ENCODE data around the gene STARD4. TPM values are rescaled to one million over a fixed set of nuclear protein-coding genes. Genes with fewer than 3 reads are reported as not detected.

The STARD4 gene
- total and polyA plus RNA-seq, 9 of the 15 experiments (the other 6 are each of a cell fraction or from before 2014, with no cell fraction given), result 28.4 to 88.0 (median 34.0) TPM

DNA sequence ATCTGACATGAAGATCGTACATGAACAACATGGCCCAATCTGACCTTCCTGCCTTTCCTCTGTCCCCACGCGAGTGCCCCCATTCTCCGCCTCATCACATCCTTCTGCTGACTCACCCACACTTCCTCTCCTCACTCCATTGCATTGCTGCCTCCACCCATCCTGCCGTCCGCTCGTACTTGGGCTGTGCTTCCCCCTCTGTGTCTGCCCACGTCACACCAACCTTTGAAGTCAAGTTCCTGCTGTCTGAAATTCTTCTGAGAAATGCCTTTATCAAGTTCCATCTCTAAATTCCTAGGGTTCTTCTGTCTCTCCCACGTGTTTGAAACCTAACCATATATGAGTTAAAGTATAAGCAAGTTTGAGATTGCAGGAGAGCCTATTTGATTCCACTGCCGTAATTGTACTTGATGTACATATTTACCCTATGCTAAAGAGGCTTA, 18.0 kb upstream of the STARD4 start (continued):
- TF ChIP-seq, protein P1, sequence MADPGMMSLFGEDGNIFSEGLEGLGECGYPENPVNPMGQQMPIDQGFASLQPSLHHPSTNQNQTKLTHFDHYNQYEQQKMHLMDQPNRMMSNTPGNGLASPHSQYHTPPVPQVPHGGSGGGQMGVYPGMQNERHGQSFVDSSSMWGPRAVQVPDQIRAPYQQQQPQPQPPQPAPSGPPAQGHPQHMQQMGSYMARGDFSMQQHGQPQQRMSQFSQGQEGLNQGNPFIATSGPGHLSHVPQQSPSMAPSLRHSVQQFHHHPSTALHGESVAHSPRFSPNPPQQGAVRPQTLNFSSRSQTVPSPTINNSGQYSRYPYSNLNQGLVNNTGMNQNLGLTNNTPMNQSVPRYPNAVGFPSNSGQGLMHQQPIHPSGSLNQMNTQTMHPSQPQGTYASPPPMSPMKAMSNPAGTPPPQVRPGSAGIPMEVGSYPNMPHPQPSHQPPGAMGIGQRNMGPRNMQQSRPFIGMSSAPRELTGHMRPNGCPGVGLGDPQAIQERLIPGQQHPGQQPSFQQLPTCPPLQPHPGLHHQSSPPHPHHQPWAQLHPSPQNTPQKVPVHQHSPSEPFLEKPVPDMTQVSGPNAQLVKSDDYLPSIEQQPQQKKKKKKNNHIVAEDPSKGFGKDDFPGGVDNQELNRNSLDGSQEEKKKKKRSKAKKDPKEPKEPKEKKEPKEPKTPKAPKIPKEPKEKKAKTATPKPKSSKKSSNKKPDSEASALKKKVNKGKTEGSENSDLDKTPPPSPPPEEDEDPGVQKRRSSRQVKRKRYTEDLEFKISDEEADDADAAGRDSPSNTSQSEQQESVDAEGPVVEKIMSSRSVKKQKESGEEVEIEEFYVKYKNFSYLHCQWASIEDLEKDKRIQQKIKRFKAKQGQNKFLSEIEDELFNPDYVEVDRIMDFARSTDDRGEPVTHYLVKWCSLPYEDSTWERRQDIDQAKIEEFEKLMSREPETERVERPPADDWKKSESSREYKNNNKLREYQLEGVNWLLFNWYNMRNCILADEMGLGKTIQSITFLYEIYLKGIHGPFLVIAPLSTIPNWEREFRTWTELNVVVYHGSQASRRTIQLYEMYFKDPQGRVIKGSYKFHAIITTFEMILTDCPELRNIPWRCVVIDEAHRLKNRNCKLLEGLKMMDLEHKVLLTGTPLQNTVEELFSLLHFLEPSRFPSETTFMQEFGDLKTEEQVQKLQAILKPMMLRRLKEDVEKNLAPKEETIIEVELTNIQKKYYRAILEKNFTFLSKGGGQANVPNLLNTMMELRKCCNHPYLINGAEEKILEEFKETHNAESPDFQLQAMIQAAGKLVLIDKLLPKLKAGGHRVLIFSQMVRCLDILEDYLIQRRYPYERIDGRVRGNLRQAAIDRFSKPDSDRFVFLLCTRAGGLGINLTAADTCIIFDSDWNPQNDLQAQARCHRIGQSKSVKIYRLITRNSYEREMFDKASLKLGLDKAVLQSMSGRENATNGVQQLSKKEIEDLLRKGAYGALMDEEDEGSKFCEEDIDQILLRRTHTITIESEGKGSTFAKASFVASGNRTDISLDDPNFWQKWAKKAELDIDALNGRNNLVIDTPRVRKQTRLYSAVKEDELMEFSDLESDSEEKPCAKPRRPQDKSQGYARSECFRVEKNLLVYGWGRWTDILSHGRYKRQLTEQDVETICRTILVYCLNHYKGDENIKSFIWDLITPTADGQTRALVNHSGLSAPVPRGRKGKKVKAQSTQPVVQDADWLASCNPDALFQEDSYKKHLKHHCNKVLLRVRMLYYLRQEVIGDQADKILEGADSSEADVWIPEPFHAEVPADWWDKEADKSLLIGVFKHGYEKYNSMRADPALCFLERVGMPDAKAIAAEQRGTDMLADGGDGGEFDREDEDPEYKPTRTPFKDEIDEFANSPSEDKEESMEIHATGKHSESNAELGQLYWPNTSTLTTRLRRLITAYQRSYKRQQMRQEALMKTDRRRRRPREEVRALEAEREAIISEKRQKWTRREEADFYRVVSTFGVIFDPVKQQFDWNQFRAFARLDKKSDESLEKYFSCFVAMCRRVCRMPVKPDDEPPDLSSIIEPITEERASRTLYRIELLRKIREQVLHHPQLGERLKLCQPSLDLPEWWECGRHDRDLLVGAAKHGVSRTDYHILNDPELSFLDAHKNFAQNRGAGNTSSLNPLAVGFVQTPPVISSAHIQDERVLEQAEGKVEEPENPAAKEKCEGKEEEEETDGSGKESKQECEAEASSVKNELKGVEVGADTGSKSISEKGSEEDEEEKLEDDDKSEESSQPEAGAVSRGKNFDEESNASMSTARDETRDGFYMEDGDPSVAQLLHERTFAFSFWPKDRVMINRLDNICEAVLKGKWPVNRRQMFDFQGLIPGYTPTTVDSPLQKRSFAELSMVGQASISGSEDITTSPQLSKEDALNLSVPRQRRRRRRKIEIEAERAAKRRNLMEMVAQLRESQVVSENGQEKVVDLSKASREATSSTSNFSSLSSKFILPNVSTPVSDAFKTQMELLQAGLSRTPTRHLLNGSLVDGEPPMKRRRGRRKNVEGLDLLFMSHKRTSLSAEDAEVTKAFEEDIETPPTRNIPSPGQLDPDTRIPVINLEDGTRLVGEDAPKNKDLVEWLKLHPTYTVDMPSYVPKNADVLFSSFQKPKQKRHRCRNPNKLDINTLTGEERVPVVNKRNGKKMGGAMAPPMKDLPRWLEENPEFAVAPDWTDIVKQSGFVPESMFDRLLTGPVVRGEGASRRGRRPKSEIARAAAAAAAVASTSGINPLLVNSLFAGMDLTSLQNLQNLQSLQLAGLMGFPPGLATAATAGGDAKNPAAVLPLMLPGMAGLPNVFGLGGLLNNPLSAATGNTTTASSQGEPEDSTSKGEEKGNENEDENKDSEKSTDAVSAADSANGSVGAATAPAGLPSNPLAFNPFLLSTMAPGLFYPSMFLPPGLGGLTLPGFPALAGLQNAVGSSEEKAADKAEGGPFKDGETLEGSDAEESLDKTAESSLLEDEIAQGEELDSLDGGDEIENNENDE (IDR thresholded peaks at IDR 0.05; ENCODE audit: low read depth, low read length), result no peak
- TF ChIP-seq, protein P2, sequence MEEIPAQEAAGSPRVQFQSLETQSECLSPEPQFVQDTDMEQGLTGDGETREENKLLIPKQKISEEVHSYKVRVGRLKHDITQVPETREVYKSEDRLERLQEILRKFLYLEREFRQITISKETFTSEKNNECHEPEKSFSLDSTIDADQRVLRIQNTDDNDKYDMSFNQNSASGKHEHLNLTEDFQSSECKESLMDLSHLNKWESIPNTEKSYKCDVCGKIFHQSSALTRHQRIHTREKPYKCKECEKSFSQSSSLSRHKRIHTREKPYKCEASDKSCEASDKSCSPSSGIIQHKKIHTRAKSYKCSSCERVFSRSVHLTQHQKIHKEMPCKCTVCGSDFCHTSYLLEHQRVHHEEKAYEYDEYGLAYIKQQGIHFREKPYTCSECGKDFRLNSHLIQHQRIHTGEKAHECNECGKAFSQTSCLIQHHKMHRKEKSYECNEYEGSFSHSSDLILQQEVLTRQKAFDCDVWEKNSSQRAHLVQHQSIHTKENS (CRISPR knock-in tag; IDR thresholded peaks at IDR 0.05), result no peak
- TF ChIP-seq, protein P3, sequence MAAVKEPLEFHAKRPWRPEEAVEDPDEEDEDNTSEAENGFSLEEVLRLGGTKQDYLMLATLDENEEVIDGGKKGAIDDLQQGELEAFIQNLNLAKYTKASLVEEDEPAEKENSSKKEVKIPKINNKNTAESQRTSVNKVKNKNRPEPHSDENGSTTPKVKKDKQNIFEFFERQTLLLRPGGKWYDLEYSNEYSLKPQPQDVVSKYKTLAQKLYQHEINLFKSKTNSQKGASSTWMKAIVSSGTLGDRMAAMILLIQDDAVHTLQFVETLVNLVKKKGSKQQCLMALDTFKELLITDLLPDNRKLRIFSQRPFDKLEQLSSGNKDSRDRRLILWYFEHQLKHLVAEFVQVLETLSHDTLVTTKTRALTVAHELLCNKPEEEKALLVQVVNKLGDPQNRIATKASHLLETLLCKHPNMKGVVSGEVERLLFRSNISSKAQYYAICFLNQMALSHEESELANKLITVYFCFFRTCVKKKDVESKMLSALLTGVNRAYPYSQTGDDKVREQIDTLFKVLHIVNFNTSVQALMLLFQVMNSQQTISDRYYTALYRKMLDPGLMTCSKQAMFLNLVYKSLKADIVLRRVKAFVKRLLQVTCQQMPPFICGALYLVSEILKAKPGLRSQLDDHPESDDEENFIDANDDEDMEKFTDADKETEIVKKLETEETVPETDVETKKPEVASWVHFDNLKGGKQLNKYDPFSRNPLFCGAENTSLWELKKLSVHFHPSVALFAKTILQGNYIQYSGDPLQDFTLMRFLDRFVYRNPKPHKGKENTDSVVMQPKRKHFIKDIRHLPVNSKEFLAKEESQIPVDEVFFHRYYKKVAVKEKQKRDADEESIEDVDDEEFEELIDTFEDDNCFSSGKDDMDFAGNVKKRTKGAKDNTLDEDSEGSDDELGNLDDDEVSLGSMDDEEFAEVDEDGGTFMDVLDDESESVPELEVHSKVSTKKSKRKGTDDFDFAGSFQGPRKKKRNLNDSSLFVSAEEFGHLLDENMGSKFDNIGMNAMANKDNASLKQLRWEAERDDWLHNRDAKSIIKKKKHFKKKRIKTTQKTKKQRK (IDR thresholded peaks at IDR 0.05; ENCODE audit: borderline replicate concordance, low read depth, low read length), result no peak
- TF ChIP-seq ZNF444 (CRISPR knock-in tag; IDR thresholded peaks at IDR 0.05) (no peak), SAP30 (IDR thresholded peaks at IDR 0.05; ENCODE audit: borderline replicate concordance, insufficient read depth, low read depth, low read length, poor library complexity, severe bottlenecking) (no peak), MEF2A (IDR thresholded peaks at IDR 0.05; ENCODE audit: control insufficient read depth, low read depth, low read length) (no peak), SRSF1 (IDR thresholded peaks at IDR 0.05; ENCODE audit: low read depth, low read length) (no peak), RBBP5 (IDR thresholded peaks at IDR 0.05; ENCODE audit: borderline replicate concordance, insufficient read depth, low read length, poor library complexity, severe bottlenecking) (no peak)

Data from K562 (cell line).